Testis (tissue), 2 donors: ENCODE measurements around the gene SIGLEC14.

Experiments
- CTCF ChIP-seq, 3 experiments: fragments of 450-650 bp in 2 of 3; fragments of 200-600 bp in 1 of 3; sonication (generic) in 1 of 3; IDR thresholded peaks; one replicate each; pipeline ENCODE4 v1.5.1; 2016 to 2019; ENCODE audit warnings: antibody characterized with exemption in 3 of 3, mild to moderate bottlenecking in 2 of 3, moderate library complexity in 1 of 3
- POLR2A ChIP-seq: fragments of 450-650 bp; IDR thresholded peaks from one replicate; pipeline ENCODE4 v1.6.1; 2017; ENCODE audit warnings: antibody characterized with exemption, mild to moderate bottlenecking, moderate library complexity

- TF ChIP-seq CTCF (IDR thresholded peaks at IDR 0.05) (no peak), POLR2A (no peak)
These were observed 19.0 kb downstream of the SIGLEC14 start for GRCh38 chr19:51627491-51628138.
